Measurements from ENCODE around the gene MORN5. TPM values are rescaled to one million over a fixed set of nuclear protein-coding genes. Genes with fewer than 3 reads are reported as not detected.

Gene MORN5
- total RNA-seq, 1 donor from 2014 or later = 0.64 TPM

DNA sequence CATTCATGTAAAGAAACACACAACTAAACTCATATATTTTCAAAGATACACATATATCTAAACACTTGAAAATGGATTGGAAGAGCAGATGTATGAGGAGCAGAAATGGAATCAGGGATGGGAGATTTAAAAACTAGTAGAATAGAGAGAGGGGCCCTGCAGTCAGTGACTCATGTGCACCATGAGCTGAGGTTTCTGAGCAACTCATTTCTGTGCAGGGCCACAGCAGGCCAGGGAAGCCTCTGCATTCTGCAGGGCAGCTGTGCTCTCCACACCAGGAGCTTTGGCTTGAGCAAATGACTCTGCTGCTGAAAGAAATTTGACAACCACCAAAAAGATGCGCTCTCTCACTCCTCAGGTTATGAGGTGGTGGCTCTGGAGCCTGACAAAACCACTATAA lies 41.9 kb downstream of the MORN5 start:
- Mint-ChIP-seq H3K36me3 (ENCODE audit: low read depth, unreplicated experiment) (no peaks in the 10 kb centered on the region), H3K27ac (ENCODE audit: unreplicated experiment) (no peak overlapping the region), H3K9me3 (ENCODE audit: unreplicated experiment) (no peaks in the 10 kb centered on the region), H3K4me1 (ENCODE audit: unreplicated experiment) (peaks cover 11% of the 10 kb centered on the region), H3K4me3 (ENCODE audit: unreplicated experiment) (peak overlapping the region; percentile 9), H3K27me3 (ENCODE audit: unreplicated experiment) (peaks cover 1% of the 10 kb centered on the region)
- TF ChIP-seq, protein P1, sequence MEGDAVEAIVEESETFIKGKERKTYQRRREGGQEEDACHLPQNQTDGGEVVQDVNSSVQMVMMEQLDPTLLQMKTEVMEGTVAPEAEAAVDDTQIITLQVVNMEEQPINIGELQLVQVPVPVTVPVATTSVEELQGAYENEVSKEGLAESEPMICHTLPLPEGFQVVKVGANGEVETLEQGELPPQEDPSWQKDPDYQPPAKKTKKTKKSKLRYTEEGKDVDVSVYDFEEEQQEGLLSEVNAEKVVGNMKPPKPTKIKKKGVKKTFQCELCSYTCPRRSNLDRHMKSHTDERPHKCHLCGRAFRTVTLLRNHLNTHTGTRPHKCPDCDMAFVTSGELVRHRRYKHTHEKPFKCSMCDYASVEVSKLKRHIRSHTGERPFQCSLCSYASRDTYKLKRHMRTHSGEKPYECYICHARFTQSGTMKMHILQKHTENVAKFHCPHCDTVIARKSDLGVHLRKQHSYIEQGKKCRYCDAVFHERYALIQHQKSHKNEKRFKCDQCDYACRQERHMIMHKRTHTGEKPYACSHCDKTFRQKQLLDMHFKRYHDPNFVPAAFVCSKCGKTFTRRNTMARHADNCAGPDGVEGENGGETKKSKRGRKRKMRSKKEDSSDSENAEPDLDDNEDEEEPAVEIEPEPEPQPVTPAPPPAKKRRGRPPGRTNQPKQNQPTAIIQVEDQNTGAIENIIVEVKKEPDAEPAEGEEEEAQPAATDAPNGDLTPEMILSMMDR (IDR thresholded peaks at IDR 0.05; ENCODE audit: unreplicated experiment) = no peak
- no peak for DNase-seq (ENCODE audit: low spot score)

DNA sequence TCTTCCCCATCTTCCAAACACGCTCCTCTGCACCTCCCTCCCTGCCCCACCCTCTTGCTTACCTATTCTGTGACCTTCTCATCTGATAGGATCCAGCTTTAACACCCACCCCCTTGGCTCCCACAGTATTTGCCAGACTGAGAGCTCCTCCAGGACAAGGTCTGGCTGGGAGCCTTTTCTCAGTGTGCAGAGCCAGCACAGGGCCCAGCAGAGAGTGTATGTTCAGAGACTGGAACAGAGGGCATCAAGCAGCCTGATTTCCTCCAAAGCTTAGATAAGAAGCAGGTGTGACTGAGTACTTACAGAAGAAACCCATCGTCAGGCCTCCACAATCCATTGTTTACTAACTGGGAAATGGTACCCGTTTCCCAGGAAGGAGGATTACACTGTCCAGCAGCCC lies 42.4 kb downstream of the MORN5 start:
- no peak overlapping the region for H3K4me3 Mint-ChIP-seq (ENCODE audit: unreplicated experiment)
- H3K27ac Mint-ChIP-seq (ENCODE audit: unreplicated experiment) = no peak overlapping the region
- no peak for DNase-seq (ENCODE audit: low spot score)
- TF ChIP-seq, protein P1 (IDR thresholded peaks at IDR 0.05; ENCODE audit: unreplicated experiment) = no peak
- H3K9me3 Mint-ChIP-seq (ENCODE audit: unreplicated experiment) = no peaks in the 10 kb centered on the region
- H3K4me1 Mint-ChIP-seq (ENCODE audit: unreplicated experiment) = peaks cover 11% of the 10 kb centered on the region
- peaks cover 1% of the 10 kb centered on the region for H3K27me3 Mint-ChIP-seq (ENCODE audit: unreplicated experiment)
- H3K36me3 Mint-ChIP-seq (ENCODE audit: low read depth, unreplicated experiment) = no peaks in the 10 kb centered on the region

DNA sequence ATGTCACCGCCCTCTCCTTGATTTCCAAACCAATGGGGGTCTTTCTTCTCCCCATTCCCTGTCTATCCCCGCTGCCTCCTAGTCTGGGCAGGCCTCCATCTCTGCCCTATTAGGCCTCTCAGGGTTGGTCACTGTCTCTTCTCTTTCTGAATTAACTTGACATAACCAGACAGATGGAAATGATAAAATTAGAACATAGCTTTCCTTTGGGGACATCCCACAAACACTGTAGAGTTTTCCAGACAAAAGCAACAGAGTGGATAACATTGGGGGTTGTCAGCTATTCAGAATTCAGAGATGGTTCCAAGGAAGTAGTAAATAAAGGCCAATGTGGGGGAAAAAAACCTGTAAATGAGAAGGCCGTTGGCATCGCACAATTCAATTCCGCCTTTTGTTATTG lies 44.3 kb downstream of the MORN5 start:
- peaks cover 7% of the 10 kb centered on the region for H3K4me1 Mint-ChIP-seq (ENCODE audit: unreplicated experiment)
- no peaks in the 10 kb centered on the region for H3K9me3 Mint-ChIP-seq (ENCODE audit: unreplicated experiment)
- H3K36me3 Mint-ChIP-seq (ENCODE audit: low read depth, unreplicated experiment) = peaks cover 8% of the 10 kb centered on the region
- H3K4me3 Mint-ChIP-seq (ENCODE audit: unreplicated experiment) = no peak overlapping the region
- H3K27ac Mint-ChIP-seq (ENCODE audit: unreplicated experiment) = no peak overlapping the region
- peaks cover 4% of the 10 kb centered on the region for H3K27me3 Mint-ChIP-seq (ENCODE audit: unreplicated experiment)
- TF ChIP-seq, protein P1 (IDR thresholded peaks at IDR 0.05; ENCODE audit: unreplicated experiment) = no peak
- DNase-seq (ENCODE audit: low spot score) = no peak

DNA sequence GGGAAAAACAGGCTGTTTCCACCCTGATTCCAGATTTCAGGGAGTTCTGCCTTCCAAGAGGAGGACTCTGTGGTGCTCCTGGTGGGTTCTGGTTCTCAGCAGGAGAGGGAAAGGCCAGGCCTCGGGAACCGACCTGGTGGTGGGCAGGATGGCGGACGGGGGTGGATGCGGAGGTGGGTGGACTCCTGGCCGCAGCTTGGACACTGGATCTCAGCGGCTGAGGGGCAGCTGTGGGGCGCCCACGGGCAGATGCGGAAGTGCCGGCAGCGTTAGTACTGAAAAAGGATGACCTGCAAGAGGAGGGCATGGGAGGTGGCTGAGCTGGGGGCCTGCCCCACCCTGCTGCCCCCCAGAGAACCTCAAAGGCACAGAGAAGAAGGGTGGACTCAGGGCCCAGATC lies 44.8 kb downstream of the MORN5 start:
- Mint-ChIP-seq H3K27ac (ENCODE audit: unreplicated experiment) (no peak overlapping the region), H3K4me1 (ENCODE audit: unreplicated experiment) (peaks cover 7% of the 10 kb centered on the region), H3K9me3 (ENCODE audit: unreplicated experiment) (no peaks in the 10 kb centered on the region), H3K27me3 (ENCODE audit: unreplicated experiment) (peaks cover 4% of the 10 kb centered on the region), H3K36me3 (ENCODE audit: low read depth, unreplicated experiment) (peaks cover 9% of the 10 kb centered on the region), H3K4me3 (ENCODE audit: unreplicated experiment) (no peak overlapping the region)
- no peak for DNase-seq (ENCODE audit: low spot score)
- TF ChIP-seq, protein P1 (IDR thresholded peaks at IDR 0.05; ENCODE audit: unreplicated experiment) = no peak

DNA sequence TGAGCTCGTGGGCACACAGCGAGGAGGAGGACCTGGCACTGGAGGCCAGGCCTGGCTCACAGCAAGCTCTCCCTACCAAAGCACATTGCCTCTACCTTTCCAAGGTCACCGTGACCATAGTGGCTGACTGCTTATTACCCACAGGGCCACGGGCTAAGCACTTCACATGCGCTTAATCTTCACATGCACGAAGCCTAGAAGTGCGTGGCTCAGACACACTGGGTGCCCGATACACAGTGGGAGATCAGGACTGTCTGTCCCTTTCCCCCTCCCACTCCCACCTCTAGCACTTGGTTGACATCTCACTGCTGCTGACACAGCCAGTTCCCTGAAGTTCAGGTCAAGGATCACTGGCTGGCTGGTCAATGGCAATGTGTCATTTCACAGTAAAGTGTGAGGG lies 45.5 kb downstream of the MORN5 start:
- no peak overlapping the region for H3K27ac Mint-ChIP-seq (ENCODE audit: unreplicated experiment)
- H3K9me3 Mint-ChIP-seq (ENCODE audit: unreplicated experiment) = no peaks in the 10 kb centered on the region
- peaks cover 4% of the 10 kb centered on the region for H3K27me3 Mint-ChIP-seq (ENCODE audit: unreplicated experiment)
- peaks cover 9% of the 10 kb centered on the region for H3K36me3 Mint-ChIP-seq (ENCODE audit: low read depth, unreplicated experiment)
- no peak overlapping the region for H3K4me3 Mint-ChIP-seq (ENCODE audit: unreplicated experiment)
- TF ChIP-seq, protein P1 (IDR thresholded peaks at IDR 0.05; ENCODE audit: unreplicated experiment) = no peak
- H3K4me1 Mint-ChIP-seq (ENCODE audit: unreplicated experiment) = peaks cover 7% of the 10 kb centered on the region
- DNase-seq (ENCODE audit: low spot score) = no peak

All from endothelial cell (in vitro differentiated cells).